Activated CD4-positive, alpha-beta T cell treated with anti-CD3 and anti-CD28 coated beads, Interleukin-2, amount 50 U/mL, for 4 hours (primary cell): Measurements from ENCODE around the gene CHST11.
"Not testable (repeated sequence)": the region's sequence is repeated elsewhere in the genome, so short reads cannot be mapped to it uniquely, and the experiment has no call there.

Experiments used
- DNase-seq, 2 experiments: peaks; one replicate each; pipeline ENCODE4 v3.0.0-alpha.2; 2020

Gene CHST11

DNA sequence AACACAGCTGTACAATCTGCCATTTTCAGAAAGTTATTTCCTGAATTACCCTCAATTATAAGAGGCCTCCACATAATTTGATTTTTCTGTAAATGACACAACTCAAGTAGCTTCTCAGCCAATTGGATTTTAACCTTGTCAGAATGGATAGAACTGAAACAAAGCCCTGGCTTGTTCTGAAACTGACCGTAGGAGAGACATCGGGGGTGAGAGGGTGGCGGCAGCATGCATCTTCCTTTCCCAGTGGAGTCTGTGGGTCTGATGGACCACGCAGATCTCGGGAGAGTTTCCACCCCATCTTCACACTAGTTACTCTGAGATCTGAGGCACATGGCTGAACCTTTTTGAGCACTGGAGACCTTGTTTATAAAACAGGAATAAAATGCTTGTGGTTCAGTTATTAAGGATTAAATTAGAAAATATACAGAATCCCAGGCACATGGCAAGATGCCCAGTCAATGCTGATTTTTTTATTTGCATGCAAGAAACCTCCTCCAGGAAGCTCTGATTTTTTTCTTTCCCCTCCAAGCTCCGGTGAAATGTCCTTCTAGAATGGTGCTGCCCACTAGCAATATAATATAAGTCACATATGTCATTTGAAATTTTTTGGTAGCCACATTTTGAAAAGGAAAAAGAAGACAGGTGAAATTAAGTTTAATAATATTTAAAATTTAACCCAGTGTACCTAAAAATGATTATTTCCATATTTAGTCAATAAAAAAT is 153.9 kb downstream of the CHST11 start:
- DNase-seq, result no peak

- DNase-seq, result no peak
These were observed 154.9 kb downstream of the CHST11 start for GRCh38 chr12:104611671-104612070.

- not testable (repeated sequence) for DNase-seq
These were observed 156.6 kb downstream of the CHST11 start for GRCh38 chr12:104613372-104613771.

DNA sequence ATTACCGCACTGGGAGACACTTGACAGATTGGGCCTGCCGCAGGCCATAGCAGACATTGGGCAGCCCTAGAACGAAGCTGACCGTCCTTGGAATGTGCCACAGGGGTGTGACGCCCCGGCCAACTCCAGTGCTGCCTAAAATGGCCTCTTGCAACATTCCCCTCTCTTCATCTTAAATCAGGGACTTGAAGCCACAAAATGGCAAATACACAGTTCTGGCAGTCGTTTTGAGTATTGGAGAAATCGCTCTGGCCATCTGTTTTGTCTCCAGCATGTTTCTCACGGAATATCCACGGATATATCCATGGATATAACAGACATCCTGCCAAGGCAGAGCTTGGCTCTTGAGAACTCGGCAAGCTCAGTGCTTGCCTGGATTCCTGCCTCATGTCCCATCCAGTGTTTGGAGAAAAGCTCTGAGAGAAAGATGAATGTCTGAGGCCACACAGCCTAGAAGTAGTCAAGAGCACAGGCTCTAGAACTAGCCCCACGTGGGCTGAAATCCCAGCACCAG is 158.4 kb downstream of the CHST11 start:
- DNase-seq, result no peak

- no peak for DNase-seq
These were observed 161.9 kb downstream of the CHST11 start for GRCh38 chr12:104618691-104619090.

DNA sequence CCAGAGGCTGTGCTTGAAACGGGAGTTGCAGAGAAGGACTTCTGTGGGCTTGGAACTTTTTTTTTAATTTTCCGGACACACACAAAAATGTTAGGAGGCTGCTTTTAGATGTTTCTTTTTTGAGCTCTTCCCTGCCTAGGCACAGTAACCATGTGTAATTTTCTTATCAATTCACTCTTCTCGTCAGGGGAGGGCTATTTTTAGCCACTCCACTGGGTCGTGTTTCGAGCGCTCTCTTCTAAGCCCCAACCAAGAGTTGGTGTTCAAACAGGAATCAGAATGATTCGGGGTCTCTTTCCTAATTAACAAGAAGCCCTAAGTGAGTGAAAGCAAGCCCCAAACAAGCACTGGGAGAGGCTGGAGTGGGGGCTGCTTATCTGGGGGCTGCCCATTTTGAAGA is 162.6 kb downstream of the CHST11 start:
- DNase-seq, result no peak

DNA sequence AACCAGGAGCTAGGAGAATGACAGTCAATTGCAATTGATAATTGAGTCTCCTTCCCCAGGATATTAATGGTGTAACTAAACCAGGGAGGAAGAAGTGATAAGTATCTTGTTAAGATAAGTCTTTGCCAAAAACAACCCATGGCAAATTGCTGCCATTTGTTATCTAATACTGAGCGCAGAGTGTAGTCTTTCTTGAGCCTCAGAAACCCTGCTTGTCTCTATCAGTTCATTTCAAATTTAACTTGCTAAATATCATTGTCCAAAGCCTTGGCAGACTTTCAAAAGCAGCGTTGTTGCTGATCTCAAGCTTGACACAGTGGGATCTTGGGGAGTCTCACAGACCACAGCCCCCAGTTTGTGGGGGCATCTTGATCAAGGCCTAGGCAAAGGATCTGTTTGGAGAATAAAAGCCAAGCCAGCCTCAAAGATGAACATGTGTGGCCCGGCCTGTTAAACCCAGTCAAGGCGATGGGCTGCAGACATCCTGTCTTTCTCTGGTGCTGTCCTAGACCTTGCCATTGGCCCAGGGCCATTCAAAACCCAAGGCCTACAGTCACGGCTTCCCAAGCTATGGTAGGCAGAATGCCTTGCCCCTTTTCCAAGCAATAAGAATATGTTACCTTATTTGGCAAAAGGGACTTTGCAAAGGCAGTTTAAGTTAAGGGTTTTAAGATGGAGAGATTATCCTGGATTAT is 164.2 kb downstream of the CHST11 start:
- DNase-seq, result no peak

GRCh38 chr12:104622928-104623327 is 166.2 kb downstream of the CHST11 start:
- no peak for DNase-seq

- no peak for DNase-seq
These were observed 167.1 kb downstream of the CHST11 start for GRCh38 chr12:104623883-104624282.

- no peak for DNase-seq
These were observed 167.8 kb downstream of the CHST11 start for GRCh38 chr12:104624529-104624928.

DNA sequence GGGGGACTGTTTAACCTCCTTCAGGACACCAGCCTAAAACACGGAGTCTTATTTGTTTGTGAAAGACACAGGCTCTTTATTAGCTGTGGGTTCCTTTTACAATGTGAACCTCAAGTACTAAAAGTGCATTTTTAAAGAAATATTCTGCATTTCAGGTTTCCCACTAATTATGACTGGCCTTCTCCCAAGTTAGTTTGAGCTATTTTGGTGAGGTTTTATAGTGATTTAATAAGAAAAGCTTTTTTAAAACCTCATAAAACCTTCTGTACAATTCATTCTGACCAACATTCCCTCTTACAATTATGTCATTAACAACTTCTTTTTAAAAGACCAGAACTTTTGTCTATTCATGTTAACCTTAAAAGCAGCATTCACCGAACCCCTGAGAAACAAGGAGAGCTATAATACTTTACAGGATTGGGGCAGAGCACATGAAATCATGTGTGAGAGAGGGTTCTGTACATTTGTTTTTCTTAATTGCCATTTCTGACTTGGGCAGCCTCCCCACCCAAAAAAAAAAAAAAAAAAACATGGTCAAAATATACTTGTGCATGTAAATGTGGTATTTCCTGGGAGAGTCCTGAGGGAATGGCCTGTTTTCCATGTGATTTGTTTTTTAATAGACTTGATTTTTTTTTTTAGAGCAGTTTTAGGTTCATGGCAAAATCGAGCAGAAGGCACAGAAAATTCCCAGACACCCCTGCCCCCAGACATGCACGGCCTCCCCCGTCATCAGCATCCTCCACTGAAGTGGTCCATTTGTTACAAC is 169.5 kb downstream of the CHST11 start:
- no peak for DNase-seq

GRCh38 chr12:104627231-104627989 is 170.7 kb downstream of the CHST11 start:
- no peak for DNase-seq

DNA sequence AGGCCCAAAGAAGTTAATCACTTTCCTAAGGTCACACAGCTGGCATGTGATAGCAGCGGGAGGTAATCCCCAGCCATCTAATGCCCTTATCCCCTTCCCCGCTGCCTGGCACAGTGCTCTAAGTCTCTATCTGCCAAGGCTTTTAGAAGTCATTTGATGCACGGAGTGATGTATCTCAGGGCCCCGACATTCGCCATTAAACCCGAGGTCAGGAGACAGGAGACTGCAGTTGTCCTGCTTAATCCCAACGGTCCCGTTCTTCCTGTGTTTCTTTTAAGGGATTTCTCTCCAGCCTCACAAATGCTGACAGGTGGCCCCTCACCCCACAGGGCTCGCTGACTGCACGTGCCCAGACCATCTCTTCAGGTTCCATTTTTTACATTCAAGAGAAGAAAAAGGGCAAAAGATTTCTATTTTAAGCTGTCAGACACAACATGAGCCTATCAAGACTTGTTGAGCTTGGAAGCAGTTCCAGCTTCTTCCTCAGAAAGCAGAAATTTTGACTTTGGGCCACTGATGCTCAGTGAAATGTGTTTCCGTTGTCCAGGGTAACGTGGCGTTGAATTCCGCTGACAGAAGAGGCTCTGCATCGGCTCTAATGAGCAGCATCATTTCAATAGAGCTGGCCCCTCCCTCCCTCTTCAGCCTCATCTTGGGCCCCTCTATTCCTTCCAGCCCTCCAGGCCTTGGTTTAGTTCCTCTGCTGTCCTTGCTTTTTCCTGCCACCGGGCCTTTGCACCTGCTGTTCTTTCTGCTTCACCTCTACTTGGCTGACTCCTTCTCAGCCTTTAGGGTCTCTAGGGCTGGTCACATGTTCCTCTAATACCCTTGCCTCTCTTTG is 171.5 kb downstream of the CHST11 start:
- no peak for DNase-seq

DNA sequence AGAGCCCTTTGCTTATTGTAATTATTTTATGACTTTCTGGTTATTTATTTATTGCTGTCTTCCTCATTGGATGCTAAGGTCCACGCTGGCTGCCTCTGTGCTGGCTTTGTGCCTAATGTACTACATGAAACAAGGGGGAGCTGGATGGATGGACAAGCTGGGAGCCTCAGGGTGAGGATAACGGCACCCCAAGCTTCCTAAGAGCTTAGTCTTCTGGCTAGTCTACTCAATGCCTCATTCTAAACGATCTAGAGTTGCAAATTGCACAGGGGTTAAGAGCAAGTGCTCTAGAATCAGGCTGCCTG is 172.0 kb downstream of the CHST11 start:
- DNase-seq, result no peak

DNA sequence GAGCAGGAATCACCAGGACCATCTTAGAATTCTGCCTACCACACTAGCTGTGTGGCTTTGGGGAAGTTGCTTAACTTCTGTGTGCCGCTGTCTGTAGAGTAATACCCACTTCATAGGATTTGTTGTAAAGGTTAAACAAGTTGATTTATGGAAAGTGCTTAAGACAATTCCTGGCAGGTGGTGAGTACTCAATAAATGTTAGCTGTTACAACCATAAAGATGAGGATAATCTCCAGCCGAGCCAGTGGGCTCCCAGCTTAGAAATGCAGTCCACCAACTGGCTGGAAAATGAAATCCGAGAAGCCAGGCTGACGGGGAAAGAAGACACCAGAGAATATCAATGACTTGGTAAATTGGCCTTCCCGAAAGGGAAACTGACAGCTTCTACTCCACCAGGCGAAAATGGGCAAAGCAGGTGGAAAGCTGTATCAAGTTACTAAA is 173.5 kb downstream of the CHST11 start:
- DNase-seq, result no peak

GRCh38 chr12:104631867-104632266 is 175.1 kb downstream of the CHST11 start:
- DNase-seq, result no peak

DNA sequence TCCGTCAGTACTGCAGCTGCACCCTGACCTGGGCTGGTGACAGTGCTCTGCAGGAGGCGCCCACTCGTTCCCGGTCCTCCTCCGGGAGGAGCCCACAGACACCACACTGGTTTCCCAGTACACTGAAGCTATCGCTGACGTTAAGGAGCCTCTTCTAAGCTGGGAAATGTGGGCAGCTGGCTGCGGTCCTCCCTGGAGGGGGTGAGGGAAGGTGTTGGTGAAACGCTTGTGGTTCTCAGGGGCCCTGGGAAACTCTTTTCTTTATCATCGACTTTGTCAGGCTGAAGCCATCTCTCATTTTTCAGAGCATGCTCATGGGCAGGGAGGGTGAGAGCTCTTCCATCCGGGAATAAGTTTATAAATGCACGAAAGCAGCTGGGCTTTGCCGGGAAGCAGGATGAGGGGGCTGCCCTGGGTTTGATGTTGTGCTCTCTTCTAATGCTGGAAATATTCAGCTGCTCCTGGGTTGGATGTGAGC is 176.0 kb downstream of the CHST11 start:
- no peak for DNase-seq

GRCh38 chr12:104634044-104634443 is 177.3 kb downstream of the CHST11 start:
- DNase-seq, result no peak

GRCh38 chr12:104634852-104635251 is 178.1 kb downstream of the CHST11 start:
- DNase-seq, result no peak

DNA sequence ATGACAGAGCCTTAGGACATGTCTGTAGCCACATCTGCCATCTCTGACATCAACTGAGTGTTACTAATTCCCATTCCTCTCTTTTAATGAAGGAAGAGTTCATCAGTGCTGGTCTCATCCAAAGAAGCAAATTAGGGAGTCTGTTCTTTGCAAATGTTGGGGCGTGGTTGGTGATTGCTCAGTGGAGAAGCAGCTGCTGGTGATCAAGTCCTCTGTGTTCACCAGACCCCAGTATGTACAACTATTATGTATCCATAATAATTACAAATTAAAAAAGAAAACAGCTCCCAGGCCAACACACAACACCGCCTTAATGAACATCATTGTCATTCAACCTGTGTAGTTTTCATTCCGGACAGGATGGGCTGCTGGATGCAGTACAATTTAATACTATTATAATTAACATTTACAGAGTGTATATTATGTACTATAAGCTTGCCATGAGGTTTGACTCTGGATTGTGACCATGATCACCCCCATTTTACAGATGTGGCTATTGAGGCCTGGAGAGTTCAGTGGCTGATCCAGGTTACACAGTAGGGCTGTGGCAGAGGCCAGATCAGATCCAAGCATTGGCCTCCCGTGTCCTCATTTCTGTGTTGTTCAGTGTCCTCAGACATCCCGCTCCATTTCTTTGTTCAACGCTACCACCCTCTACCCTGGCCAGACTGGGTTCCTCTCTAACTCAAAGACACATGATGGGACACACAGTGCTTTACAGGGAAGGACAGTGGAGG is 179.0 kb downstream of the CHST11 start:
- DNase-seq, result no peak

- DNase-seq, result no peak
These were observed 179.7 kb downstream of the CHST11 start for GRCh38 chr12:104636496-104636895.
